GM10266 (cell line): ENCODE data around the gene USP35.

ENCODE experiments used
- DNase-seq: peaks from one replicate; pipeline ENCODE4 v3.0.0; 2012; ENCODE audit errors: extremely low spot score
- CTCF ChIP-seq: IDR thresholded peaks from 2 replicates; pipeline ENCODE4 v1.5.1; 2012; ENCODE audit warnings: mild to moderate bottlenecking, low read depth; ENCODE audit not compliant: control insufficient read depth, insufficient read depth; ENCODE audit errors: missing control alignments

The USP35 gene

GRCh38 chr11:78244080-78244479 is 55.4 kb downstream of the USP35 start:
- DNase-seq, result no peak
- TF ChIP-seq CTCF, result no peak

GRCh38 chr11:78244546-78245255 is 56.0 kb downstream of the USP35 start:
- no peak for TF ChIP-seq CTCF
- no peak for DNase-seq

- TF ChIP-seq CTCF, result no peak
- no peak for DNase-seq
These were observed 59.5 kb downstream of the USP35 start for GRCh38 chr11:78248191-78248590.

GRCh38 chr11:78248903-78249302 is 60.2 kb downstream of the USP35 start:
- TF ChIP-seq CTCF, result no peak
- no peak for DNase-seq

- TF ChIP-seq CTCF, result no peak
- DNase-seq, result no peak
These were observed 61.4 kb downstream of the USP35 start for GRCh38 chr11:78250099-78250498.

GRCh38 chr11:78251083-78251775 is 62.5 kb downstream of the USP35 start:
- no peak for DNase-seq
- no peak for TF ChIP-seq CTCF

GRCh38 chr11:78253797-78254196 is 65.1 kb downstream of the USP35 start:
- TF ChIP-seq CTCF, result no peak
- DNase-seq, result no peak
